IMR-90 (cell line): ENCODE data around the gene DHRS12. TPM values are rescaled to one million over a fixed set of nuclear protein-coding genes. Genes with fewer than 3 reads are reported as not detected.
A peak's percentile ranks its signal among the peaks of the same experiment; 100 is the strongest.

Source experiments
- ATAC-seq: fragments of 200-7000 bp; cut with Tn5 transposase; 2 replicates; pipeline ENCODE4 v1.9.1; 2020; ENCODE audit warnings: low read depth, mild to moderate bottlenecking, moderate library complexity
- BruUV-seq: library from RNA; stranded (reverse); fragments of 400-500 nt; replicated peaks from 2 replicates; lab custom pipeline; 2021; lab: Mats Ljungman, UMichigan
- CTCF ChIA-PET: fragments of 300-600 bp; formaldehyde crosslinking; extraction: SDS; loops from one replicate; lab custom pipeline; 2021; ENCODE audit warnings: antibody characterized with exemption; lab: Yijun Ruan, JAX
- POLR2A ChIA-PET: fragments of 300-600 bp; sonication (Branson Sonifier 250); formaldehyde crosslinking; loops from one replicate; lab custom pipeline; 2022; ENCODE audit warnings: antibody characterized with exemption; ENCODE audit not compliant: unreplicated experiment; lab: Charles Lee
- DNase-seq: peaks from one replicate; pipeline ENCODE4 v3.0.0; 2013
- H2AFZ ChIP-seq: replicated peaks from 2 replicates; pipeline ENCODE3; 2013; ENCODE audit warnings: low read length, mild to moderate bottlenecking; ENCODE audit not compliant: poor library complexity
- H2AK5ac ChIP-seq: 2 replicates; pipeline ENCODE4 v1.6.1; 2013; ENCODE audit warnings: low read depth, low read length, inconsistent platforms
- H2AK9ac ChIP-seq: replicated peaks from 2 replicates; pipeline ENCODE3; 2013; ENCODE audit warnings: mild to moderate bottlenecking, low read depth, low read length, moderate library complexity; ENCODE audit not compliant: poor library complexity
- H2BK120ac ChIP-seq: 2 replicates; pipeline ENCODE4 v1.6.1; 2013; ENCODE audit warnings: low read depth, low read length, inconsistent platforms
- H2BK15ac ChIP-seq: 3 replicates; pipeline ENCODE4 v1.6.1; 2013; ENCODE audit warnings: low read depth, low read length, inconsistent platforms
- H2BK20ac ChIP-seq: 2 replicates; pipeline ENCODE4 v1.6.1; 2013; ENCODE audit warnings: low read depth, mild to moderate bottlenecking, inconsistent platforms, low read length, moderate library complexity
- H2BK5ac ChIP-seq: 2 replicates; pipeline ENCODE4 v1.6.1; 2013; ENCODE audit warnings: mild to moderate bottlenecking, low read depth, low read length, inconsistent platforms; ENCODE audit not compliant: poor library complexity, severe bottlenecking
- H3K14ac ChIP-seq: replicated peaks from 2 replicates; pipeline ENCODE4 v1.6.1; 2013; ENCODE audit warnings: low read depth, low read length, inconsistent platforms
- H3K18ac ChIP-seq: 2 replicates; pipeline ENCODE4 v1.6.1; 2013; ENCODE audit warnings: low read depth, low read length, control low read depth
- H3K23ac ChIP-seq: 2 replicates; pipeline ENCODE4 v1.6.1; 2013; ENCODE audit warnings: low read depth, low read length, inconsistent platforms
- H3K27ac ChIP-seq: 2 replicates; pipeline ENCODE4 v1.5.1; 2013; ENCODE audit warnings: mild to moderate bottlenecking, control low read depth, low read length; ENCODE audit not compliant: insufficient read depth
- H3K27me3 ChIP-seq: 2 replicates; pipeline ENCODE4 v1.6.1; 2013; ENCODE audit warnings: low read length; ENCODE audit not compliant: control insufficient read depth, insufficient read depth
- H3K36me3 ChIP-seq: 2 replicates; pipeline ENCODE4 v1.6.1; 2013; ENCODE audit warnings: low read length, mixed read lengths; ENCODE audit not compliant: control insufficient read depth, insufficient read depth
- H3K4ac ChIP-seq: 2 replicates; pipeline ENCODE4 v1.6.1; 2013; ENCODE audit warnings: low read depth, low read length, inconsistent platforms
- H3K4me1 ChIP-seq: 2 replicates; pipeline ENCODE4 v1.6.1; 2013; ENCODE audit warnings: low read length, mixed read lengths; ENCODE audit not compliant: control insufficient read depth, insufficient read depth
- H3K4me2 ChIP-seq: 2 replicates; pipeline ENCODE4 v1.6.1; 2013; ENCODE audit warnings: low read depth, mild to moderate bottlenecking, control low read depth, low read length, moderate library complexity
- H3K4me3 ChIP-seq: 2 replicates; pipeline ENCODE4 v1.5.1; 2013; ENCODE audit warnings: low read depth, mild to moderate bottlenecking, control low read depth, low read length, moderate library complexity; ENCODE audit not compliant: insufficient read depth
- H3K56ac ChIP-seq: 2 replicates; pipeline ENCODE4 v1.6.1; 2013; ENCODE audit warnings: low read length, inconsistent platforms; ENCODE audit not compliant: insufficient read depth; ENCODE audit errors: extremely low read depth
- H3K79me1 ChIP-seq, 2 experiments: 2 replicates each; pipeline ENCODE4 v1.6.1; 2013; ENCODE audit warnings: low read length in 2 of 2, inconsistent platforms in 1 of 2, low read depth in 1 of 2
- H3K9ac ChIP-seq: 2 replicates; pipeline ENCODE4 v1.6.1; 2013; ENCODE audit warnings: low read depth, low read length, control low read depth
- H3K9me1 ChIP-seq: 2 replicates; pipeline ENCODE4 v1.6.1; 2013; ENCODE audit warnings: low read length, inconsistent platforms; ENCODE audit not compliant: insufficient read depth
- H3K9me3 ChIP-seq: 2 replicates; pipeline ENCODE4 v1.6.1; 2013; ENCODE audit warnings: low read length; ENCODE audit not compliant: control insufficient read depth, insufficient read depth
- H4K20me1 ChIP-seq: 2 replicates; pipeline ENCODE4 v1.6.1; 2013; ENCODE audit warnings: low read length, inconsistent platforms; ENCODE audit not compliant: insufficient read depth
- H4K5ac ChIP-seq: 2 replicates; pipeline ENCODE4 v1.6.1; 2013; ENCODE audit warnings: mild to moderate bottlenecking, low read depth, low read length, control low read depth
- H4K8ac ChIP-seq, 2 experiments: 2 replicates each; pipeline ENCODE4 v1.6.1; 2013; ENCODE audit warnings: low read depth in 2 of 2, low read length in 2 of 2, control low read depth in 1 of 2, inconsistent platforms in 1 of 2
- H4K91ac ChIP-seq: 2 replicates; pipeline ENCODE4 v1.6.1; 2013; ENCODE audit warnings: low read depth, low read length, inconsistent platforms; ENCODE audit not compliant: insufficient read depth
- BHLHE40 ChIP-seq: fragments of 150-350 bp; IDR thresholded peaks from 2 replicates; pipeline ENCODE4 v1.6.1; 2016; ENCODE audit warnings: mild to moderate bottlenecking, low read depth, low read length
- CEBPB ChIP-seq: IDR thresholded peaks from 2 replicates; pipeline ENCODE4 v1.6.1; 2012; ENCODE audit warnings: low read depth, low read length, improper control_type of control experiment
- CHD1 ChIP-seq: IDR thresholded peaks from 2 replicates; pipeline ENCODE4 v1.6.1; 2012; ENCODE audit warnings: low read depth, low read length, improper control_type of control experiment
- FOS ChIP-seq: fragments of 150-350 bp; IDR thresholded peaks from 2 replicates; pipeline ENCODE4 v1.6.1; 2016; ENCODE audit warnings: low read depth, low read length
- MAFK ChIP-seq: IDR thresholded peaks from 2 replicates; pipeline ENCODE4 v1.6.1; 2012; ENCODE audit warnings: low read depth, low read length, improper control_type of control experiment
- MAZ ChIP-seq: IDR thresholded peaks from 2 replicates; pipeline ENCODE4 v1.6.1; 2012; ENCODE audit warnings: low read depth, mild to moderate bottlenecking, low read length, improper control_type of control experiment, moderate library complexity, borderline replicate concordance
- MXI1 ChIP-seq: IDR thresholded peaks from 2 replicates; pipeline ENCODE4 v1.6.1; 2012; ENCODE audit warnings: low read depth, mild to moderate bottlenecking, low read length, moderate library complexity, borderline replicate concordance
- NFE2L2 ChIP-seq: fragments of 150-350 bp; IDR thresholded peaks from 2 replicates; pipeline ENCODE4 v1.6.1; 2016; ENCODE audit warnings: low read depth, mild to moderate bottlenecking, low read length
- POLR2A ChIP-seq: IDR thresholded peaks from 2 replicates; pipeline ENCODE4 v1.6.1; 2012; ENCODE audit warnings: mild to moderate bottlenecking, low read depth, low read length
- RAD21 ChIP-seq: IDR thresholded peaks from 2 replicates; pipeline ENCODE4 v1.6.1; 2012; ENCODE audit warnings: low read length, improper control_type of control experiment
- WGBS, 2 experiments: methylation state at CpG; one replicate each; pipeline versions ENCODE4 v1.1.5 to v1.1.7; 2013; ENCODE audit warnings: missing lambda C conversion rate in 2 of 2; ENCODE audit not compliant: insufficient read length in 1 of 2; ENCODE audit errors: extremely low coverage in 2 of 2; 5-methylcytosine and 5-hydroxymethylcytosine counted together
- dilution Hi-C: fragments of 300-500 bp; cut with HindIII; formaldehyde crosslinking; loops from one replicate; pipeline ENCODE4 v1.14.3; 2018; ENCODE audit warnings: low sequenced_read_pairs; ENCODE audit not compliant: unreplicated experiment
- in situ Hi-C: fragments of 300-500 bp; cut with MboI; formaldehyde crosslinking; loops from 3 replicates; pipeline ENCODE4 v1.14.3; 2019; ENCODE audit warnings: low sequenced_read_pairs, inconsistent platforms, mixed read lengths
- intact Hi-C: fragments of 100-400 bp; cut with micrococcal nuclease; formaldehyde crosslinking; loops from 2 replicates; pipeline ENCODE4 v1.10.0; 2022
- polyA plus RNA-seq, 3 experiments: library from polyadenylated mRNA; depleted of rRNA; stranded (reverse); fragments of >200 nt; gene quantifications; 2 replicates each; pipeline ENCODE4 v1.2.3, GENCODE V29; 2012; ENCODE audit warnings: low replicate concordance in 1 of 3
- total RNA-seq: library from RNA; depleted of rRNA; stranded (reverse); fragments of >200 nt; gene quantifications from 2 replicates; pipeline ENCODE4 v1.2.3, GENCODE V29; 2012
- TF ChIP-seq, protein P1 (sequence below): conservative IDR thresholded peaks from 2 replicates; pipeline ENCODE4 v1.5.1; 2012; ENCODE audit warnings: mild to moderate bottlenecking, low read depth, low read length, improper control_type of control experiment
- TF ChIP-seq, protein P2 (sequence below): fragments of 150-350 bp; IDR thresholded peaks from 2 replicates; pipeline ENCODE4 v1.6.1; 2017; ENCODE audit warnings: mild to moderate bottlenecking, antibody characterized with exemption, low read length, low read depth

Gene DHRS12
- total and polyA plus RNA-seq, 2 of the 4 experiments (the other 2 are of a cell fraction) = 1.3 to 1.6 TPM

DNA sequence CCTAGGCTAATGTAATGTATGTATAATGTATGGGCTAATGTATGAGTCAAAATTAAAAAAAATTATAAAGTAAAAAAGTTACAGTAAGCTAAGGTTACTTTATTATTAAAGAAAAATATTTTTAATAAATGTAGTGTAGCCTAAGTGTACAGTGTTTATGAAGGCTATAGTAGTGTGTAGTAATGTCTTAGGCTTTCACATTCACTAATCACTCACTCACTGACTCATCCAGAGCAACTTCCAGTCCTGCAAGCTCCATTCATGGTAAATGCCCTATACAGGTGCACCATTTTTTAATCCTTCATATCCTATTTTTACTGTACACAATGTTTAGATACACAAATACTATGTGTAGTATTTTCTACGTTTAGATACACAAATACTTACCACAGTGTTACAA is 42.8 kb upstream of the DHRS12 start:
- in situ Hi-C loops (no loop called here), intact Hi-C loops (no loop called here), dilution Hi-C loops (no loop called here)
- H3K27ac ChIP-seq = no peak overlapping the region
- H3K56ac ChIP-seq = no peak overlapping the region
- no CpG with 5 or more reads among the region's 1 CpG for WGBS, 2 experiments
- H3K18ac ChIP-seq = no peak overlapping the region
- peaks cover 4% of the 10 kb centered on the region; the same call in 1 of the 2 replicates for H3K9me1 ChIP-seq
- H3K4me1 ChIP-seq = peaks cover 2% of the 10 kb centered on the region
- ChIA-PET POLR2A (no interaction called here), CTCF (no interaction called here)
- H4K20me1 ChIP-seq = no peaks in the 10 kb centered on the region
- BruUV-seq = no TSS peak
- ATAC-seq (no peak), DNase-seq (peak; percentile 11)
- H4K8ac ChIP-seq = no peak overlapping the region
- H2BK20ac ChIP-seq = no peak overlapping the region
- no peak for TF ChIP-seq CHD1
- no peak for TF ChIP-seq MAFK
- no peak for TF ChIP-seq FOS
- no peak for TF ChIP-seq BHLHE40
- no peak for TF ChIP-seq RAD21
- TF ChIP-seq NFE2L2 = no peak
- TF ChIP-seq, protein P1, sequence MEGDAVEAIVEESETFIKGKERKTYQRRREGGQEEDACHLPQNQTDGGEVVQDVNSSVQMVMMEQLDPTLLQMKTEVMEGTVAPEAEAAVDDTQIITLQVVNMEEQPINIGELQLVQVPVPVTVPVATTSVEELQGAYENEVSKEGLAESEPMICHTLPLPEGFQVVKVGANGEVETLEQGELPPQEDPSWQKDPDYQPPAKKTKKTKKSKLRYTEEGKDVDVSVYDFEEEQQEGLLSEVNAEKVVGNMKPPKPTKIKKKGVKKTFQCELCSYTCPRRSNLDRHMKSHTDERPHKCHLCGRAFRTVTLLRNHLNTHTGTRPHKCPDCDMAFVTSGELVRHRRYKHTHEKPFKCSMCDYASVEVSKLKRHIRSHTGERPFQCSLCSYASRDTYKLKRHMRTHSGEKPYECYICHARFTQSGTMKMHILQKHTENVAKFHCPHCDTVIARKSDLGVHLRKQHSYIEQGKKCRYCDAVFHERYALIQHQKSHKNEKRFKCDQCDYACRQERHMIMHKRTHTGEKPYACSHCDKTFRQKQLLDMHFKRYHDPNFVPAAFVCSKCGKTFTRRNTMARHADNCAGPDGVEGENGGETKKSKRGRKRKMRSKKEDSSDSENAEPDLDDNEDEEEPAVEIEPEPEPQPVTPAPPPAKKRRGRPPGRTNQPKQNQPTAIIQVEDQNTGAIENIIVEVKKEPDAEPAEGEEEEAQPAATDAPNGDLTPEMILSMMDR = no peak
- no peak for TF ChIP-seq POLR2A
- TF ChIP-seq, protein P2, sequence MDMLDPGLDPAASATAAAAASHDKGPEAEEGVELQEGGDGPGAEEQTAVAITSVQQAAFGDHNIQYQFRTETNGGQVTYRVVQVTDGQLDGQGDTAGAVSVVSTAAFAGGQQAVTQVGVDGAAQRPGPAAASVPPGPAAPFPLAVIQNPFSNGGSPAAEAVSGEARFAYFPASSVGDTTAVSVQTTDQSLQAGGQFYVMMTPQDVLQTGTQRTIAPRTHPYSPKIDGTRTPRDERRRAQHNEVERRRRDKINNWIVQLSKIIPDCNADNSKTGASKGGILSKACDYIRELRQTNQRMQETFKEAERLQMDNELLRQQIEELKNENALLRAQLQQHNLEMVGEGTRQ = no peak
- no peak for TF ChIP-seq CEBPB
- TF ChIP-seq MAZ = no peak
- TF ChIP-seq MXI1 = no peak
- H2BK120ac ChIP-seq = no peak overlapping the region
- H3K4me2 ChIP-seq = no peak overlapping the region
- no peak overlapping the region for H2AK9ac ChIP-seq
- H3K14ac ChIP-seq = no peak overlapping the region
- H3K4ac ChIP-seq = no peak overlapping the region
- H4K5ac ChIP-seq = no peak overlapping the region
- H3K23ac ChIP-seq = no peak overlapping the region
- H2BK15ac ChIP-seq = no peak overlapping the region; the same call in 2 of the 3 replicates
- H3K36me3 ChIP-seq = no peaks in the 10 kb centered on the region
- H3K27me3 ChIP-seq = peaks cover 20% of the 10 kb centered on the region
- no peak overlapping the region for H3K4me3 ChIP-seq
- no peak overlapping the region for H2BK5ac ChIP-seq
- no peaks in the 10 kb centered on the region for H3K79me1 ChIP-seq
- no peak overlapping the region for H2AK5ac ChIP-seq
- H2AFZ ChIP-seq = no peak overlapping the region
- H4K91ac ChIP-seq = no peak overlapping the region
- no peak overlapping the region for H3K9ac ChIP-seq
- H3K9me3 ChIP-seq = no peaks in the 10 kb centered on the region
